Measurements from ENCODE around the gene SLC16A5.
A peak's percentile ranks its signal among the peaks of the same experiment; 100 is the strongest.

SLC16A5 gene

GRCh38 chr17:75144816-75145512 lies 57.2 kb downstream of the SLC16A5 start:
- peaks cover 97% of the 10 kb centered on the region for H3K36me3 ChIP-seq
- no peak for TF ChIP-seq CTCF (IDR thresholded peaks at IDR 0.05; ENCODE audit: low read depth, low read length)
- no peak overlapping the region for H3K4me3 ChIP-seq (ENCODE audit: low read depth, low read length)
- H3K4me1 ChIP-seq, result no peaks in the 10 kb centered on the region
- H3K27me3 ChIP-seq, result no peaks in the 10 kb centered on the region
- no peaks in the 10 kb centered on the region for H3K9me3 ChIP-seq
- no peak for DNase-seq

GRCh38 chr17:75146592-75146991 lies 58.8 kb downstream of the SLC16A5 start:
- DNase-seq, result no peak
- no peak overlapping the region for H3K4me3 ChIP-seq (ENCODE audit: low read depth, low read length)
- no peaks in the 10 kb centered on the region for H3K4me1 ChIP-seq
- H3K9me3 ChIP-seq, result no peaks in the 10 kb centered on the region
- H3K27me3 ChIP-seq, result no peaks in the 10 kb centered on the region
- peaks cover 92% of the 10 kb centered on the region for H3K36me3 ChIP-seq
- TF ChIP-seq CTCF (IDR thresholded peaks at IDR 0.05; ENCODE audit: low read depth, low read length), result no peak

- no peak for TF ChIP-seq CTCF (IDR thresholded peaks at IDR 0.05; ENCODE audit: low read depth, low read length)
- Histone ChIP-seq H3K27me3 (no peaks in the 10 kb centered on the region), H3K4me1 (no peaks in the 10 kb centered on the region), H3K9me3 (no peaks in the 10 kb centered on the region), H3K36me3 (peaks cover 88% of the 10 kb centered on the region), H3K4me3 (ENCODE audit: low read depth, low read length) (no peak overlapping the region)
- DNase-seq, result no peak
Observed at GRCh38 chr17:75147878-75148546, 60.3 kb downstream of the SLC16A5 start.

GRCh38 chr17:75151930-75152329 lies 64.2 kb downstream of the SLC16A5 start:
- peaks cover 5% of the 10 kb centered on the region; the same call in 1 of the 2 replicates for H3K4me1 ChIP-seq
- H3K36me3 ChIP-seq, result peaks cover 57% of the 10 kb centered on the region
- H3K9me3 ChIP-seq, result no peaks in the 10 kb centered on the region
- no peaks in the 10 kb centered on the region for H3K27me3 ChIP-seq
- no peak for DNase-seq
- H3K4me3 ChIP-seq (ENCODE audit: low read depth, low read length), result peak overlapping the region; percentile 100
- TF ChIP-seq CTCF (IDR thresholded peaks at IDR 0.05; ENCODE audit: low read depth, low read length), result no peak

- Histone ChIP-seq H3K4me3 (ENCODE audit: low read depth, low read length) (peak overlapping the region; percentile 100), H3K27me3 (no peaks in the 10 kb centered on the region), H3K9me3 (no peaks in the 10 kb centered on the region), H3K36me3 (peaks cover 51% of the 10 kb centered on the region), H3K4me1 (peaks cover 5% of the 10 kb centered on the region; the same call in 1 of the 2 replicates)
- no peak for TF ChIP-seq CTCF (IDR thresholded peaks at IDR 0.05; ENCODE audit: low read depth, low read length)
- DNase-seq, result no peak
Observed at GRCh38 chr17:75152523-75152921, 64.8 kb downstream of the SLC16A5 start.
